ENCODE results near the gene ZNF444. TPM values are rescaled to one million over a fixed set of nuclear protein-coding genes. Genes with fewer than 3 reads are reported as not detected.
"Not testable (repeated sequence)": the region's sequence is repeated elsewhere in the genome, so short reads cannot be mapped to it uniquely, and the experiment has no call there.

ZNF444 gene
- total RNA-seq, 1 donor from 2014 or later, result 30.3 TPM

DNA sequence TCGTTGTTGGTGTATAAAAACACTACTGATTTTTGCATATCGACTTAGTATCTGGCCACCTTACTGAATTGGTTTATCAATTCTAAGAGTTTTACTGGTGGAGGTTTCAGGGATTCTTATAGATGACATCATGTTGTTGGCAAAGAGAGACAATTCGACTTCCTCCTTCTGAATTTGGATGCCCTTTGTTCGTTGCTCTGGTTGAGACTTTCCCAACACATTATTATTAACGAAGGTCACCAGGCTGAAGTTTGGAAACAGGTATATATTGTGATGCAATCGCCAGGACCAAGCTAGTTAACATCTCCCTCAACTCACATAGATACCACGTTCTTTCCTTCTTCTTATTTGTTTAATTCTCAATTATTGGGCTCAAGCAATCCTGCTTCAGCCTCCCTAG lies 58.6 kb downstream of the ZNF444 start:
- Mint-ChIP-seq H3K27ac (no peak overlapping the region), H3K27me3 (ENCODE audit: low read depth) (no peaks in the 10 kb centered on the region), H3K4me1 (ENCODE audit: low read depth) (no peaks in the 10 kb centered on the region), H3K4me3 (ENCODE audit: low read depth) (no peak overlapping the region), H3K36me3 (ENCODE audit: low read depth) (no peaks in the 10 kb centered on the region), H3K9me3 (no peaks in the 10 kb centered on the region)
- intact Hi-C loops (cut with micrococcal nuclease), result no loop called here
- DNase-seq (ENCODE audit: low spot score), result no peak

DNA sequence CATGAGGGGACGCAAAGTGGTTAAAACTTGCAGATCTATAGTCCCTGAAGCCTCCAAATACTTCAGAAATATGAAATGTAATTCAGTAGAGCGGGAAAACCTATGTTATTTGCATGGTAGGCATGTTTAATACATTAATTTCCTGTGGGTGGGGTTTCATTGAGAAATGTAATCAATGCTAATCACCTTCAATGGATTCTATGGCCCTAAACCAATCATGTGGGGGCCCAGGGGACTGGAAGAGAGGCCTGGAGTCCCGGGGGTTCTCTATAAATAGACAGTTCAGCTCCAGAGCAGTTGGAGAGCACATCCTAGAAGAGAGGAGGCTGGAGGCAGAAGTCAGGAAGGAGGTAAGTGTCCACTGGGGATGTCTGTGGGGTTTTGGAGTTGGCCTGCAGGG lies 60.9 kb downstream of the ZNF444 start, which contains the start of gene ZSCAN5C:
ZSCAN5C (plus strand) TSS at position 301 of the 400 bp plus-strand sequence. CDS start 3,641 bp downstream, outside the sequence.
- no peaks in the 10 kb centered on the region for H3K9me3 Mint-ChIP-seq
- H3K27me3 Mint-ChIP-seq (ENCODE audit: low read depth), result no peaks in the 10 kb centered on the region
- H3K4me1 Mint-ChIP-seq (ENCODE audit: low read depth), result no peaks in the 10 kb centered on the region
- no peak within 1 kb of the TSS for H3K4me3 Mint-ChIP-seq (ENCODE audit: low read depth)
- no peaks in the 10 kb centered on the region for H3K36me3 Mint-ChIP-seq (ENCODE audit: low read depth)
- intact Hi-C loops (cut with micrococcal nuclease), result no loop called here
- no peak for DNase-seq (ENCODE audit: low spot score)
- no peak within 1 kb of the TSS for H3K27ac Mint-ChIP-seq

DNA sequence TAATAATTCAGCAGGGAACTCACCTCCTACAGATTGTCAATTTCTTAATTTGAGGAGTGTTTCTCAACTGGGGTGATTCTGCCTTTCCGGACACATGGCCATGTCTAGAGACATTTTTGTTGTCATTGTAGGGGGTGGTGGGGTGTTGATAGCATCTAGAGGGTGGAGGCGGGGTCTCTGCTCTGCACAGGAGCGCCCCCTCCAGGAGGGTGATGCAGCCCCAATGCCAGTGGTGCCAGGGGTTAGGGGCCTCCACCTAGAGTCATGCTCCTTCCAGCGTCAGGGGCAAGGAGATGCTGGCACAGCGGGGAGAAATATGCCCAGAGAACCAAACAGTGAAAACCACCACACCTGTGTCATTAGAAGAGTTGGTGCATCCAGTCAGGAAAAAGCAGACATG lies 66.5 kb downstream of the ZNF444 start:
- DNase-seq (ENCODE audit: low spot score); H3K4me3 Mint-ChIP-seq (ENCODE audit: low read depth); H3K4me1 Mint-ChIP-seq (ENCODE audit: low read depth); H3K27me3 Mint-ChIP-seq (ENCODE audit: low read depth); intact Hi-C loops (cut with micrococcal nuclease); H3K36me3 Mint-ChIP-seq (ENCODE audit: low read depth); H3K27ac Mint-ChIP-seq; H3K9me3 Mint-ChIP-seq: not testable (repeated sequence)

DNA sequence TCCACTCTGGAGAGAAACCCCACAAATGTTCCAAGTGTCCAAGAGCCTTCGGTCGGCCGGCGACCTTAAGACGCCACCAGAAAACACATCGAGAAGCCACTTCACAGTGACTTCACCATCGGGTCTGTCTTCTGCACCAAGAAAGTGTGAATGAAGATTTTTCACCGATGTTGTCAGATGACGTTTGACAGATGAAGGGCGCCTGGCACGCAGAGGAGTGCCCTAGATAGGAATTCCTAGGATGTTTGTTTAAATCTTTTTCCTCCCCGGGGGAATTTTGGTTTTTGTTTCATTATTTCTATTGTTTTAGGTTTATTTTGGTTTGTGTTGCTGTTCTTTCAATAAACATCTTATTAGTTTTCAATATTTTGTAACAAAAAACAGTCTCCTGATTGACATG lies 68.0 kb downstream of the ZNF444 start:
- Mint-ChIP-seq H3K4me3 (ENCODE audit: low read depth) (no peak overlapping the region), H3K9me3 (no peaks in the 10 kb centered on the region), H3K36me3 (ENCODE audit: low read depth) (no peaks in the 10 kb centered on the region), H3K27me3 (ENCODE audit: low read depth) (no peaks in the 10 kb centered on the region), H3K4me1 (ENCODE audit: low read depth) (no peaks in the 10 kb centered on the region), H3K27ac (no peak overlapping the region)
- no peak for DNase-seq (ENCODE audit: low spot score)
- intact Hi-C loops (cut with micrococcal nuclease), result no loop called here

DNA sequence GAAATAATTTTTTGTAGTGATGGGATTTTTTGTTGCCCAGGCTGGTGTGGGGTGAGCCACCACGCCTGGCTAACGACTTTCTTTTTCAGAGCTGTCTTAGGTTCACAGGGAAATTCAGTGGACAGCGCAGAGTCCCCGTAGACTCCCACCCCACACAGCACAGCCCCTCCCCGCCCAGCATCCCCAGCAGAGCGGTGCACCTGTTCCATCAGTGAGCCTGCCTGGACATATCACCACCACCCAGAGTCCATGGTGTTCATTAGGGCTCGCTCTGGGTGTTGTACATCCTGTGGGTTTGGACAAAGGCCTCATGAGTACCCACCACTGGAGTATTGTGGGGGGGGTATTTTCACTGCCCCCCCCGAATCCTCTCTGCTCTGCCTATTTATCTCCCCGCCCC lies 68.9 kb downstream of the ZNF444 start:
- H3K36me3 Mint-ChIP-seq (ENCODE audit: low read depth); intact Hi-C loops (cut with micrococcal nuclease); H3K4me3 Mint-ChIP-seq (ENCODE audit: low read depth); H3K27me3 Mint-ChIP-seq (ENCODE audit: low read depth); DNase-seq (ENCODE audit: low spot score); H3K27ac Mint-ChIP-seq; H3K9me3 Mint-ChIP-seq; H3K4me1 Mint-ChIP-seq (ENCODE audit: low read depth): not testable (repeated sequence)

Other genes with a start within 250 kb of the ZNF444 start
- not detected in 2 replicates for gene NLRP13, start 209.0 kb upstream of the ZNF444 start, total RNA-seq
- not detected in 2 replicates for gene NLRP8, start 193.5 kb upstream of the ZNF444 start, total RNA-seq
- gene NLRP5, start 154.5 kb upstream of the ZNF444 start, total RNA-seq, result not detected in 2 replicates
- 35.7 and 37.8 TPM in 2 replicates for gene ZNF787, start 20.0 kb upstream of the ZNF444 start, total RNA-seq
- gene GALP, start 34.7 kb downstream of the ZNF444 start, total RNA-seq, result not detected in 2 replicates
- not detected in 2 replicates for gene ZSCAN5B, start 56.5 kb downstream of the ZNF444 start, total RNA-seq
- not detected in 2 replicates for gene ZSCAN5C, start 61.0 kb downstream of the ZNF444 start, total RNA-seq
- 1.7 and 2.2 TPM in 2 replicates for gene EDDM13, start 131.5 kb downstream of the ZNF444 start, total RNA-seq
- gene ZSCAN5A, start 173.6 kb downstream of the ZNF444 start, total RNA-seq, result 9.1 and 10.3 TPM in 2 replicates

Data from activated T-helper 2 cell treated with anti-CD3 and anti-CD28 coated beads, Interferon-gamma antibody, Interleukin-2, Interleukin-4, amounts not matched to agents 10 μg/mL and 5 μg/mL and 100 μg/mL, durations not matched to agents 14 hours and 24 hours and 36 hours (primary cell).